Measurements from ENCODE around the gene MAN1C1.

The MAN1C1 gene

GRCh38 chr1:25795211-25795610 is 178.6 kb downstream of the MAN1C1 start:
- Histone ChIP-seq H3K27me3 (ENCODE audit: control insufficient read depth, insufficient read depth, low read length) (peaks cover 34% of the 10 kb centered on the region), H3K4me1 (ENCODE audit: control insufficient read depth, insufficient read depth, low read length) (no peaks in the 10 kb centered on the region), H3K4me2 (ENCODE audit: low read length) (no peak overlapping the region), H3K36me3 (ENCODE audit: insufficient read depth, low read length) (no peaks in the 10 kb centered on the region), H3K9ac (ENCODE audit: low read depth, low read length) (no peak overlapping the region), H3K9me3 (replicated peaks; ENCODE audit: low read length) (no peaks in the 10 kb centered on the region), H3K4me3 (ENCODE audit: low read length) (no peak overlapping the region)

GRCh38 chr1:25795946-25796810 is 179.6 kb downstream of the MAN1C1 start:
- H3K27me3 ChIP-seq (ENCODE audit: control insufficient read depth, insufficient read depth, low read length), result peaks cover 25% of the 10 kb centered on the region
- H3K4me3 ChIP-seq (ENCODE audit: low read length), result no peak overlapping the region
- no peaks in the 10 kb centered on the region for H3K9me3 ChIP-seq (replicated peaks; ENCODE audit: low read length)
- H3K9ac ChIP-seq (ENCODE audit: low read depth, low read length), result no peak overlapping the region
- H3K4me2 ChIP-seq (ENCODE audit: low read length), result no peak overlapping the region
- H3K36me3 ChIP-seq (ENCODE audit: insufficient read depth, low read length), result no peaks in the 10 kb centered on the region
- H3K4me1 ChIP-seq (ENCODE audit: control insufficient read depth, insufficient read depth, low read length), result peaks cover 6% of the 10 kb centered on the region

GRCh38 chr1:25796811-25797458 is 180.3 kb downstream of the MAN1C1 start:
- Histone ChIP-seq H3K4me2 (ENCODE audit: low read length) (no peak overlapping the region), H3K9me3 (replicated peaks; ENCODE audit: low read length) (no peaks in the 10 kb centered on the region), H3K4me3 (ENCODE audit: low read length) (no peak overlapping the region), H3K36me3 (ENCODE audit: insufficient read depth, low read length) (no peaks in the 10 kb centered on the region), H3K27me3 (ENCODE audit: control insufficient read depth, insufficient read depth, low read length) (peaks cover 18% of the 10 kb centered on the region), H3K9ac (ENCODE audit: low read depth, low read length) (no peak overlapping the region), H3K4me1 (ENCODE audit: control insufficient read depth, insufficient read depth, low read length) (peaks cover 7% of the 10 kb centered on the region)

- Histone ChIP-seq H3K27me3 (ENCODE audit: control insufficient read depth, insufficient read depth, low read length) (peaks cover 15% of the 10 kb centered on the region), H3K9me3 (replicated peaks; ENCODE audit: low read length) (no peaks in the 10 kb centered on the region), H3K4me3 (ENCODE audit: low read length) (no peak overlapping the region), H3K4me1 (ENCODE audit: control insufficient read depth, insufficient read depth, low read length) (peaks cover 7% of the 10 kb centered on the region), H3K9ac (ENCODE audit: low read depth, low read length) (no peak overlapping the region), H3K36me3 (ENCODE audit: insufficient read depth, low read length) (no peaks in the 10 kb centered on the region), H3K4me2 (ENCODE audit: low read length) (no peak overlapping the region)
These were observed 181.3 kb downstream of the MAN1C1 start for GRCh38 chr1:25797939-25798338.

GRCh38 chr1:25798666-25799351 is 182.2 kb downstream of the MAN1C1 start:
- Histone ChIP-seq H3K9ac (ENCODE audit: low read depth, low read length) (no peak overlapping the region), H3K36me3 (ENCODE audit: insufficient read depth, low read length) (no peaks in the 10 kb centered on the region), H3K4me3 (ENCODE audit: low read length) (no peak overlapping the region), H3K4me2 (ENCODE audit: low read length) (no peak overlapping the region), H3K27me3 (ENCODE audit: control insufficient read depth, insufficient read depth, low read length) (peaks cover 12% of the 10 kb centered on the region), H3K4me1 (ENCODE audit: control insufficient read depth, insufficient read depth, low read length) (peaks cover 8% of the 10 kb centered on the region), H3K9me3 (replicated peaks; ENCODE audit: low read length) (no peaks in the 10 kb centered on the region)

- Histone ChIP-seq H3K4me3 (ENCODE audit: low read length) (peak overlapping the region; percentile 65), H3K9me3 (replicated peaks; ENCODE audit: low read length) (no peaks in the 10 kb centered on the region), H3K4me1 (ENCODE audit: control insufficient read depth, insufficient read depth, low read length) (peaks cover 13% of the 10 kb centered on the region), H3K9ac (ENCODE audit: low read depth, low read length) (peak overlapping the region; percentile 77), H3K36me3 (ENCODE audit: insufficient read depth, low read length) (no peaks in the 10 kb centered on the region), H3K27me3 (ENCODE audit: control insufficient read depth, insufficient read depth, low read length) (peaks cover 6% of the 10 kb centered on the region), H3K4me2 (ENCODE audit: low read length) (peak overlapping the region; percentile 81)
These were observed 182.9 kb downstream of the MAN1C1 start for GRCh38 chr1:25799352-25799934.

GRCh38 chr1:25799935-25800702 is 183.5 kb downstream of the MAN1C1 start, which contains the start of gene SELENON:
SELENON (plus strand) TSS chr1:25800193; CDS start chr1:25800231, 38 bp downstream.
- peaks cover 19% of the 10 kb centered on the region for H3K4me1 ChIP-seq (ENCODE audit: control insufficient read depth, insufficient read depth, low read length)
- no peaks in the 10 kb centered on the region for H3K36me3 ChIP-seq (ENCODE audit: insufficient read depth, low read length)
- H3K4me2 ChIP-seq (ENCODE audit: low read length), result peak within 1 kb of the TSS; percentile 99
- H3K4me3 ChIP-seq (ENCODE audit: low read length), result peak within 1 kb of the TSS; percentile 83
- H3K9me3 ChIP-seq (replicated peaks; ENCODE audit: low read length), result no peaks in the 10 kb centered on the region
- peaks cover 6% of the 10 kb centered on the region for H3K27me3 ChIP-seq (ENCODE audit: control insufficient read depth, insufficient read depth, low read length)
- peak within 1 kb of the TSS; percentile 84 for H3K9ac ChIP-seq (ENCODE audit: low read depth, low read length)

GRCh38 chr1:25800703-25801377 is 184.2 kb downstream of the MAN1C1 start:
- Histone ChIP-seq H3K9ac (ENCODE audit: low read depth, low read length) (peak overlapping the region; percentile 84), H3K27me3 (ENCODE audit: control insufficient read depth, insufficient read depth, low read length) (peaks cover 6% of the 10 kb centered on the region), H3K4me2 (ENCODE audit: low read length) (peak overlapping the region; percentile 99), H3K4me3 (ENCODE audit: low read length) (peak overlapping the region; percentile 83), H3K36me3 (ENCODE audit: insufficient read depth, low read length) (peaks cover 4% of the 10 kb centered on the region), H3K4me1 (ENCODE audit: control insufficient read depth, insufficient read depth, low read length) (peaks cover 27% of the 10 kb centered on the region), H3K9me3 (replicated peaks; ENCODE audit: low read length) (no peaks in the 10 kb centered on the region)

- Histone ChIP-seq H3K4me3 (ENCODE audit: low read length) (no peak overlapping the region), H3K36me3 (ENCODE audit: insufficient read depth, low read length) (peaks cover 7% of the 10 kb centered on the region), H3K9me3 (replicated peaks; ENCODE audit: low read length) (no peaks in the 10 kb centered on the region), H3K27me3 (ENCODE audit: control insufficient read depth, insufficient read depth, low read length) (no peaks in the 10 kb centered on the region), H3K9ac (ENCODE audit: low read depth, low read length) (no peak overlapping the region), H3K4me2 (ENCODE audit: low read length) (no peak overlapping the region), H3K4me1 (ENCODE audit: control insufficient read depth, insufficient read depth, low read length) (peaks cover 35% of the 10 kb centered on the region)
These were observed 186.3 kb downstream of the MAN1C1 start for GRCh38 chr1:25802915-25803314.

- Histone ChIP-seq H3K36me3 (ENCODE audit: insufficient read depth, low read length) (peaks cover 7% of the 10 kb centered on the region), H3K4me1 (ENCODE audit: control insufficient read depth, insufficient read depth, low read length) (peaks cover 35% of the 10 kb centered on the region), H3K9ac (ENCODE audit: low read depth, low read length) (no peak overlapping the region), H3K9me3 (replicated peaks; ENCODE audit: low read length) (no peaks in the 10 kb centered on the region), H3K4me3 (ENCODE audit: low read length) (no peak overlapping the region), H3K27me3 (ENCODE audit: control insufficient read depth, insufficient read depth, low read length) (no peaks in the 10 kb centered on the region), H3K4me2 (ENCODE audit: low read length) (no peak overlapping the region)
These were observed 186.8 kb downstream of the MAN1C1 start for GRCh38 chr1:25803368-25803767.
